IMR-90 (cell line): ENCODE data around the gene MPPED2. TPM values are rescaled to one million over a fixed set of nuclear protein-coding genes. Genes with fewer than 3 reads are reported as not detected.

Experiments
- ATAC-seq: fragments of 200-7000 bp; cut with Tn5 transposase; 2 replicates; pipeline ENCODE4 v1.9.1; 2020; ENCODE audit warnings: low read depth, mild to moderate bottlenecking, moderate library complexity
- BruUV-seq: library from RNA; stranded (reverse); fragments of 400-500 nt; replicated peaks from 2 replicates; lab custom pipeline; 2021; lab: Mats Ljungman, UMichigan
- CTCF ChIA-PET: fragments of 300-600 bp; formaldehyde crosslinking; extraction: SDS; loops from one replicate; lab custom pipeline; 2021; ENCODE audit warnings: antibody characterized with exemption; lab: Yijun Ruan, JAX
- POLR2A ChIA-PET: fragments of 300-600 bp; sonication (Branson Sonifier 250); formaldehyde crosslinking; loops from one replicate; lab custom pipeline; 2022; ENCODE audit warnings: antibody characterized with exemption; ENCODE audit not compliant: unreplicated experiment; lab: Charles Lee
- DNase-seq: peaks from one replicate; pipeline ENCODE4 v3.0.0; 2013
- H2AFZ ChIP-seq: replicated peaks from 2 replicates; pipeline ENCODE3; 2013; ENCODE audit warnings: low read length, mild to moderate bottlenecking; ENCODE audit not compliant: poor library complexity
- H2AK5ac ChIP-seq: 2 replicates; pipeline ENCODE4 v1.6.1; 2013; ENCODE audit warnings: low read depth, low read length, inconsistent platforms
- H2AK9ac ChIP-seq: replicated peaks from 2 replicates; pipeline ENCODE3; 2013; ENCODE audit warnings: mild to moderate bottlenecking, low read depth, low read length, moderate library complexity; ENCODE audit not compliant: poor library complexity
- H2BK120ac ChIP-seq: 2 replicates; pipeline ENCODE4 v1.6.1; 2013; ENCODE audit warnings: low read depth, low read length, inconsistent platforms
- H2BK15ac ChIP-seq: 3 replicates; pipeline ENCODE4 v1.6.1; 2013; ENCODE audit warnings: low read depth, low read length, inconsistent platforms
- H2BK20ac ChIP-seq: 2 replicates; pipeline ENCODE4 v1.6.1; 2013; ENCODE audit warnings: low read depth, mild to moderate bottlenecking, inconsistent platforms, low read length, moderate library complexity
- H2BK5ac ChIP-seq: 2 replicates; pipeline ENCODE4 v1.6.1; 2013; ENCODE audit warnings: mild to moderate bottlenecking, low read depth, low read length, inconsistent platforms; ENCODE audit not compliant: poor library complexity, severe bottlenecking
- H3K14ac ChIP-seq: replicated peaks from 2 replicates; pipeline ENCODE4 v1.6.1; 2013; ENCODE audit warnings: low read depth, low read length, inconsistent platforms
- H3K18ac ChIP-seq: 2 replicates; pipeline ENCODE4 v1.6.1; 2013; ENCODE audit warnings: low read depth, low read length, control low read depth
- H3K23ac ChIP-seq: 2 replicates; pipeline ENCODE4 v1.6.1; 2013; ENCODE audit warnings: low read depth, low read length, inconsistent platforms
- H3K27ac ChIP-seq: 2 replicates; pipeline ENCODE4 v1.5.1; 2013; ENCODE audit warnings: mild to moderate bottlenecking, control low read depth, low read length; ENCODE audit not compliant: insufficient read depth
- H3K27me3 ChIP-seq: 2 replicates; pipeline ENCODE4 v1.6.1; 2013; ENCODE audit warnings: low read length; ENCODE audit not compliant: control insufficient read depth, insufficient read depth
- H3K36me3 ChIP-seq: 2 replicates; pipeline ENCODE4 v1.6.1; 2013; ENCODE audit warnings: low read length, mixed read lengths; ENCODE audit not compliant: control insufficient read depth, insufficient read depth
- H3K4ac ChIP-seq: 2 replicates; pipeline ENCODE4 v1.6.1; 2013; ENCODE audit warnings: low read depth, low read length, inconsistent platforms
- H3K4me1 ChIP-seq: 2 replicates; pipeline ENCODE4 v1.6.1; 2013; ENCODE audit warnings: low read length, mixed read lengths; ENCODE audit not compliant: control insufficient read depth, insufficient read depth
- H3K4me2 ChIP-seq: 2 replicates; pipeline ENCODE4 v1.6.1; 2013; ENCODE audit warnings: low read depth, mild to moderate bottlenecking, control low read depth, low read length, moderate library complexity
- H3K4me3 ChIP-seq: 2 replicates; pipeline ENCODE4 v1.5.1; 2013; ENCODE audit warnings: low read depth, mild to moderate bottlenecking, control low read depth, low read length, moderate library complexity; ENCODE audit not compliant: insufficient read depth
- H3K56ac ChIP-seq: 2 replicates; pipeline ENCODE4 v1.6.1; 2013; ENCODE audit warnings: low read length, inconsistent platforms; ENCODE audit not compliant: insufficient read depth; ENCODE audit errors: extremely low read depth
- H3K79me1 ChIP-seq, 2 experiments: 2 replicates each; pipeline ENCODE4 v1.6.1; 2013; ENCODE audit warnings: low read length in 2 of 2, inconsistent platforms in 1 of 2, low read depth in 1 of 2
- H3K9ac ChIP-seq: 2 replicates; pipeline ENCODE4 v1.6.1; 2013; ENCODE audit warnings: low read depth, low read length, control low read depth
- H3K9me1 ChIP-seq: 2 replicates; pipeline ENCODE4 v1.6.1; 2013; ENCODE audit warnings: low read length, inconsistent platforms; ENCODE audit not compliant: insufficient read depth
- H3K9me3 ChIP-seq: 2 replicates; pipeline ENCODE4 v1.6.1; 2013; ENCODE audit warnings: low read length; ENCODE audit not compliant: control insufficient read depth, insufficient read depth
- H4K20me1 ChIP-seq: 2 replicates; pipeline ENCODE4 v1.6.1; 2013; ENCODE audit warnings: low read length, inconsistent platforms; ENCODE audit not compliant: insufficient read depth
- H4K5ac ChIP-seq: 2 replicates; pipeline ENCODE4 v1.6.1; 2013; ENCODE audit warnings: mild to moderate bottlenecking, low read depth, low read length, control low read depth
- H4K8ac ChIP-seq, 2 experiments: 2 replicates each; pipeline ENCODE4 v1.6.1; 2013; ENCODE audit warnings: low read depth in 2 of 2, low read length in 2 of 2, control low read depth in 1 of 2, inconsistent platforms in 1 of 2
- H4K91ac ChIP-seq: 2 replicates; pipeline ENCODE4 v1.6.1; 2013; ENCODE audit warnings: low read depth, low read length, inconsistent platforms; ENCODE audit not compliant: insufficient read depth
- ELK1 ChIP-seq: fragments of 150-350 bp; IDR thresholded peaks from 2 replicates; pipeline ENCODE4 v1.6.1; 2016; ENCODE audit warnings: low read depth, mild to moderate bottlenecking, low read length, moderate library complexity, borderline replicate concordance
- MAZ ChIP-seq: IDR thresholded peaks from 2 replicates; pipeline ENCODE4 v1.6.1; 2012; ENCODE audit warnings: low read depth, mild to moderate bottlenecking, low read length, improper control_type of control experiment, moderate library complexity, borderline replicate concordance
- RCOR1 ChIP-seq: IDR thresholded peaks from 2 replicates; pipeline ENCODE4 v1.6.1; 2012; ENCODE audit warnings: mild to moderate bottlenecking, low read length, improper control_type of control experiment; ENCODE audit not compliant: insufficient replicate concordance
- WGBS, 2 experiments: methylation state at CpG; one replicate each; pipeline versions ENCODE4 v1.1.5 to v1.1.7; 2013; ENCODE audit warnings: missing lambda C conversion rate in 2 of 2; ENCODE audit not compliant: insufficient read length in 1 of 2; ENCODE audit errors: extremely low coverage in 2 of 2; 5-methylcytosine and 5-hydroxymethylcytosine counted together
- dilution Hi-C: fragments of 300-500 bp; cut with HindIII; formaldehyde crosslinking; loops from one replicate; pipeline ENCODE4 v1.14.3; 2018; ENCODE audit warnings: low sequenced_read_pairs; ENCODE audit not compliant: unreplicated experiment
- in situ Hi-C: fragments of 300-500 bp; cut with MboI; formaldehyde crosslinking; loops from 3 replicates; pipeline ENCODE4 v1.14.3; 2019; ENCODE audit warnings: low sequenced_read_pairs, inconsistent platforms, mixed read lengths
- intact Hi-C: fragments of 100-400 bp; cut with micrococcal nuclease; formaldehyde crosslinking; loops from 2 replicates; pipeline ENCODE4 v1.10.0; 2022
- polyA plus RNA-seq, 3 experiments: library from polyadenylated mRNA; depleted of rRNA; stranded (reverse); fragments of >200 nt; gene quantifications; 2 replicates each; pipeline ENCODE4 v1.2.3, GENCODE V29; 2012; ENCODE audit warnings: low replicate concordance in 1 of 3
- total RNA-seq: library from RNA; depleted of rRNA; stranded (reverse); fragments of >200 nt; gene quantifications from 2 replicates; pipeline ENCODE4 v1.2.3, GENCODE V29; 2012
- TF ChIP-seq, protein P1 (sequence below): fragments of 150-350 bp; IDR thresholded peaks from 2 replicates; pipeline ENCODE4 v1.6.1; 2017; ENCODE audit warnings: mild to moderate bottlenecking, antibody characterized with exemption, low read length, low read depth

MPPED2 gene
- total and polyA plus RNA-seq, 2 of the 4 experiments (the other 2 are of a cell fraction) = 0.10 TPM; not detected in 1

GRCh38 chr11:30432716-30433115 lies 153.4 kb downstream of the MPPED2 start:
- in situ Hi-C loops (no loop called here), dilution Hi-C loops (no loop called here), intact Hi-C loops (loop anchor here (5.0 kb wide), 1 partner anchor 140 kb away; no protein-coding TSS in a partner anchor)
- BruUV-seq = no TSS peak
- H3K79me1 ChIP-seq = no peaks in the 10 kb centered on the region
- no peak overlapping the region for H3K18ac ChIP-seq
- no CpG with 5 or more reads among the region's 2 CpGs for WGBS, 2 experiments
- no peak overlapping the region for H2BK120ac ChIP-seq
- no peak overlapping the region for H4K8ac ChIP-seq
- no peak overlapping the region for H3K56ac ChIP-seq
- H4K91ac ChIP-seq = no peak overlapping the region
- H3K4me3 ChIP-seq = no peak overlapping the region
- H2BK20ac ChIP-seq = no peak overlapping the region
- no peak for TF ChIP-seq ELK1
- TF ChIP-seq, protein P1, sequence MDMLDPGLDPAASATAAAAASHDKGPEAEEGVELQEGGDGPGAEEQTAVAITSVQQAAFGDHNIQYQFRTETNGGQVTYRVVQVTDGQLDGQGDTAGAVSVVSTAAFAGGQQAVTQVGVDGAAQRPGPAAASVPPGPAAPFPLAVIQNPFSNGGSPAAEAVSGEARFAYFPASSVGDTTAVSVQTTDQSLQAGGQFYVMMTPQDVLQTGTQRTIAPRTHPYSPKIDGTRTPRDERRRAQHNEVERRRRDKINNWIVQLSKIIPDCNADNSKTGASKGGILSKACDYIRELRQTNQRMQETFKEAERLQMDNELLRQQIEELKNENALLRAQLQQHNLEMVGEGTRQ = no peak
- TF ChIP-seq MAZ = no peak
- no peak for TF ChIP-seq RCOR1
- no peak overlapping the region for H3K9ac ChIP-seq
- H4K5ac ChIP-seq = no peak overlapping the region
- no peak overlapping the region for H3K4ac ChIP-seq
- H2BK15ac ChIP-seq = no peak overlapping the region
- H3K9me1 ChIP-seq = no peaks in the 10 kb centered on the region
- no peak overlapping the region for H3K14ac ChIP-seq
- no peaks in the 10 kb centered on the region for H3K36me3 ChIP-seq
- ChIA-PET POLR2A (no interaction called here), CTCF (no interaction called here)
- no peak overlapping the region for H2BK5ac ChIP-seq
- no peak overlapping the region for H2AK9ac ChIP-seq
- H3K4me1 ChIP-seq = no peaks in the 10 kb centered on the region
- no peaks in the 10 kb centered on the region for H4K20me1 ChIP-seq
- no peaks in the 10 kb centered on the region for H3K9me3 ChIP-seq
- no peaks in the 10 kb centered on the region; the same call in 1 of the 2 replicates for H3K27me3 ChIP-seq
- DNase-seq = no peak
- no peak overlapping the region for H3K27ac ChIP-seq
- no peak overlapping the region for H3K23ac ChIP-seq
- H3K4me2 ChIP-seq = no peak overlapping the region
- no peak for ATAC-seq
- no peak overlapping the region for H2AFZ ChIP-seq
- H2AK5ac ChIP-seq = no peak overlapping the region
